ENCODE measurements around the gene AP5S1. TPM values are rescaled to one million over a fixed set of nuclear protein-coding genes. Genes with fewer than 3 reads are reported as not detected.
"Not testable (repeated sequence)": the region's sequence is repeated elsewhere in the genome, so short reads cannot be mapped to it uniquely, and the experiment has no call there.

Gene AP5S1
- total RNA-seq, 1 donor from 2014 or later = 10.2 TPM

- intact Hi-C loops (cut with micrococcal nuclease) = no loop called here
- ATAC-seq = no peak
- no peak for DNase-seq
Observed at GRCh38 chr20:3826420-3826819, 6.1 kb downstream of the AP5S1 start.

- ATAC-seq (no peak), DNase-seq (no peak)
- intact Hi-C loops (cut with micrococcal nuclease) = no loop called here
Observed at GRCh38 chr20:3828798-3829197, 8.5 kb downstream of the AP5S1 start.

- DNase-seq; ATAC-seq; intact Hi-C loops (cut with micrococcal nuclease): not testable (repeated sequence)
Observed at GRCh38 chr20:3829891-3830290, 9.5 kb downstream of the AP5S1 start.

- DNase-seq (no peak), ATAC-seq (no peak)
- intact Hi-C loops (cut with micrococcal nuclease) = no loop called here
Observed at GRCh38 chr20:3836132-3836531, 15.8 kb downstream of the AP5S1 start.

- intact Hi-C loops (cut with micrococcal nuclease) = no loop called here
- no peak for DNase-seq
- peak; percentile 31 for ATAC-seq
Observed at GRCh38 chr20:3839328-3839727, 19.0 kb downstream of the AP5S1 start.

GRCh38 chr20:3840201-3840600 lies 19.9 kb downstream of the AP5S1 start:
- ATAC-seq; DNase-seq; intact Hi-C loops (cut with micrococcal nuclease): not testable (repeated sequence)

- ATAC-seq = no peak
- intact Hi-C loops (cut with micrococcal nuclease) = no loop called here
- DNase-seq = no peak
Observed at GRCh38 chr20:3842348-3842930, 22.1 kb downstream of the AP5S1 start.

- no peak for DNase-seq
- ATAC-seq = no peak
- intact Hi-C loops (cut with micrococcal nuclease) = no loop called here
Observed at GRCh38 chr20:3843490-3843889, 23.1 kb downstream of the AP5S1 start.

- ATAC-seq; DNase-seq; intact Hi-C loops (cut with micrococcal nuclease): not testable (repeated sequence)
Observed at GRCh38 chr20:3843990-3844619, 23.8 kb downstream of the AP5S1 start.

- DNase-seq = no peak
- intact Hi-C loops (cut with micrococcal nuclease) = loop anchor here (2.0 kb wide), 1 partner anchor 56 kb away; no protein-coding TSS in a partner anchor
- ATAC-seq = no peak
Observed at GRCh38 chr20:3846378-3846739, 26.0 kb downstream of the AP5S1 start.

GRCh38 chr20:3846740-3847428 lies 26.5 kb downstream of the AP5S1 start, which contains the start of gene MAVS:
Gene MAVS (plus strand): TSS chr20:3846834. CDS start chr20:3854625, 7,791 bp downstream.
- ATAC-seq = peak; percentile 99
- intact Hi-C loops (cut with micrococcal nuclease) = loop anchor here (2.0 kb wide), 1 partner anchor 56 kb away; no protein-coding TSS in a partner anchor
- DNase-seq = peak; percentile 96

- intact Hi-C loops (cut with micrococcal nuclease) = loop anchor here (2.0 kb wide), 1 partner anchor 57 kb away; no protein-coding TSS in a partner anchor
- ATAC-seq = no peak
- no peak for DNase-seq
Observed at GRCh38 chr20:3847429-3847940, 27.1 kb downstream of the AP5S1 start.

GRCh38 chr20:3848565-3848964 lies 28.2 kb downstream of the AP5S1 start:
- intact Hi-C loops (cut with micrococcal nuclease) = no loop called here
- no peak for DNase-seq
- ATAC-seq = no peak

- ATAC-seq = peak; percentile 27
- DNase-seq = no peak
- intact Hi-C loops (cut with micrococcal nuclease) = no loop called here
Observed at GRCh38 chr20:3854462-3854871, 34.1 kb downstream of the AP5S1 start.

GRCh38 chr20:3857405-3857804 lies 37.1 kb downstream of the AP5S1 start:
- intact Hi-C loops (cut with micrococcal nuclease) = no loop called here
- DNase-seq (no peak), ATAC-seq (no peak)

- no peak for DNase-seq
- ATAC-seq = no peak
- intact Hi-C loops (cut with micrococcal nuclease) = no loop called here
Observed at GRCh38 chr20:3858689-3859088, 38.3 kb downstream of the AP5S1 start.

- intact Hi-C loops (cut with micrococcal nuclease) = no loop called here
- ATAC-seq (no peak), DNase-seq (no peak)
Observed at GRCh38 chr20:3861191-3861590, 40.8 kb downstream of the AP5S1 start.

- ATAC-seq (no peak), DNase-seq (no peak)
- intact Hi-C loops (cut with micrococcal nuclease) = no loop called here
Observed at GRCh38 chr20:3862333-3862732, 42.0 kb downstream of the AP5S1 start.

GRCh38 chr20:3863317-3863716 lies 43.0 kb downstream of the AP5S1 start:
- ATAC-seq = no peak
- intact Hi-C loops (cut with micrococcal nuclease) = no loop called here
- no peak for DNase-seq

GRCh38 chr20:3864518-3864917 lies 44.2 kb downstream of the AP5S1 start:
- intact Hi-C loops (cut with micrococcal nuclease) = no loop called here
- no peak for ATAC-seq
- DNase-seq = no peak

All from left ventricle myocardium superior (tissue), 1 donor.